GM20431 (cell line): Measurements from ENCODE around the gene FSD1L.

Source experiments
- in situ Hi-C: fragments of 300-500 bp; cut with MseI, MboI; formaldehyde crosslinking; loops from one replicate; pipeline ENCODE4 v1.15.0; 2020; ENCODE audit warnings: low sequenced_read_pairs; ENCODE audit not compliant: unreplicated experiment

Gene FSD1L

DNA sequence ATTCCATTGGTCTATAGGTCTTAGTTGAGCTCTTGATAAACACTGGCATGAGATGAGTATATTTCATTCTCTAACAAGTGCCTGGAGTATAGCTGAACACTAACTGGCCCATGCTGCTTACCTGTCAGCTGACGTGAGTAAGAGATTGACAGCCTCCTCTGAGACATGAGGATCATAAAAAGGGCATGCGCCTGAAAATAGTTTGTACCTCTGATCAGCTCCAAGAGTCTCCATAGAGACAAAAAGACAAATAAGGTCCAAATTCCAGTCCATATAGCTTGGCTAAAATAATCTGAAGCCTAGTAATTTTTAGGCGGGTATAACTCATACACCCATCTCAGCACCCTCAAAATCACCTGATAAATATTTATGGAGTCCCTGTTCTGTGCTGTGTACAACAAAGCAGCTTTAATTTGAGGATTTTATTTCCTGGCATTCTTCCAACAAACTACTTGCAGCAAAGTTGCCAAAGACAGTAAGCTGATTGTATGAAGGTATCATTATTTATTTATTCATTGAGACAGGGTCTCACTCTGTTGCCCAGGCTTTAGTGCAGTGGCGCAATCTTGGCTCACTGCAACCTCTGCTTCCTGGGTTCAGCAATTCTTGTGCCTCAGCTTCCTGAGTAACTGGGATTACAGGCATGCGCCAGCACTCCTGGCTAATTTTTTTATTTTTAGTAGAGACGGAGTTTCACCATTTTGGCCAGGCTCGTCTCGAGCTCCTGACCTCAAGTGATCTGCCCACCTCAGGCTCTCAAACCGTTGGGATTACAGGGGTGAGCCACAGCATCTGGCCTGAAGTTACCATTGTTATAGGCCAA, 16.2 kb upstream of the FSD1L start:
- in situ Hi-C loops: loop anchor here (25.0 kb wide), 1 partner anchor 256 kb away; the partner anchor contains the start of gene TMEM38B

DNA sequence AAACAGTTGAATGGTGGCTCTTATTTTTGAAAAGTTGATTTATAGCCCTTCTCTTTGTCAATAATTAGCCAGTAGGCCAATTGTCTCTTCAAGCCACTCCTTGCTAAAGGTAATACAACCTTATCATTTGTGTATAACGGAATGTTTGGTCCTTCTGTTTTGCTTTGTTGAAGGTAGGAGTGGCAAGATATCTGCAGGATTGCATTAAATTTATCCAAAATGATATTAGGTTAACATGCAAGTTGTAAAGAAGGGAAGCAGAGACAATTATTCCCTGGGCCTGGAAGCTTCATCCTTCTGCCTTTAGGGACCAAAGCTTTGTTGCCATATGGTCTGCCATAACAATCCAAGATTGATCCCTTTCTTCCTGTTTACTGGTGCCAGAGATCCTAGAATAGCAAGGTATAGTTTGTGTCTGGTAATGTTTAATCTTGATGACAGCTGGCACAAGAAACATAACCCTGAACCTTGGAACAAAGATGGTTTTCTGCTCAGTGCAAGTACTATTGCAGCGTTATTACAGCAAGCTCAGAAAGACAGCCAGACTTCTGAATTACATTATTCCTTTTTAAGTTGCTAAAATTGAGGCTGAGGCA, 15.5 kb upstream of the FSD1L start:
- in situ Hi-C loops: loop anchor here (25.0 kb wide), 1 partner anchor 255 kb away; the partner anchor contains the start of gene TMEM38B

DNA sequence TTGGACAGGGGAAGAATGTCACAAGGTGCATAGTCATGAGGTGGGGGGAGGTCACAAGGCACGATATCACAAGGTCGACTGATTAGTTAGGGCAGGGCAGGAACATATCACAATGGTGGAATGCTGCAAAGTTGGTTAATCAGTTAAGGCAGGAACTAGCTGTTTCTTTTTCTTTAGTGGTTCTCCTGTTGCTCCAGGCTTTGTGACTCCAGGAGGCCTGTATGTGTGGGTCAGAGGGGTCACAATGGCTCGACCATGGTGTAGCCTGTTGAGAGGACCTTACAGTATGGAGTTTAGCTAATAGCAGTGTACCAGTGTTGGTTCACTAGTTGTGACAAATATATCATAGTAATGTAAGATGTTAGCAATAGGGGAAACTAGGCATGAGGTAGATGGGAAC, 12.4 kb upstream of the FSD1L start:
- in situ Hi-C loops: loop anchor here (25.0 kb wide), 1 partner anchor 252 kb away; the partner anchor contains the start of gene TMEM38B

DNA sequence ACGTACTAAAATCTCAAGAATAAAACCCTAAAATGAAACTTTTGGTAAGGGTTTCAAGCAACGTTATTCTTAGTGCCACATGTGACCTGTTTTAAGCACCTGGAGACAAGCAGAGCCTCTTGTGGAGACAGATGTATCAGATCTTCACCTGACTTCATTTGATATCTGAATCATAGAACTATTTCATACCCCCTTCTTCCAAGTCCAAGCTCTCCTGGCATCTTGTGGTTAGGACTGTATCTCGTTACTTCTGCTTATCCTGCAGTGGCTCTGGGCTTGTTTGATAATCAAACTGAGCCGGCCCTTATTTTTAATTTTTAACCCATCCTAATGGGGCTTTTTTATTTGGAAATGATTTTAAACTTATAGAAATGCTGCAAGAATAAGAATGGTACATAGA, 11.1 kb upstream of the FSD1L start:
- in situ Hi-C loops: loop anchor here (25.0 kb wide), 1 partner anchor 251 kb away; the partner anchor contains the start of gene TMEM38B

DNA sequence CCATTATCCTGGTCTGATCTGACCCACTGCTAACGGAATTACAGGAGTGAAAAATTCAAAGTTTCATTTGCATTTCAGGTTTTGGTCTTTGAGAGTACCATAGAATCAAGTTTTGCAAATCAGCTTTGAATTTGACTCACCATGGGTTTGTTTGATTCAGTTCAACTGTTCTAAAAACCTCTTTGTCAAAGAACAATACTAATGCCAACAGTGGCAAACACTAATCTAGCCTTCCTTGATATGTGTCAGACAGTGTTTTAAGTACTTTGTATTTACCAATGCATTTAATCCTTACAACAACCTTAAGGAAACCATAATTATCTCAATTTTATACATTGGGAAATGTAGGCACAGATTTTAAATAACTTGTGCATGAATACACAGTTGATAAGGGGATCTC, 10.1 kb upstream of the FSD1L start:
- in situ Hi-C loops: loop anchor here (25.0 kb wide), 1 partner anchor 250 kb away; the partner anchor contains the start of gene TMEM38B

DNA sequence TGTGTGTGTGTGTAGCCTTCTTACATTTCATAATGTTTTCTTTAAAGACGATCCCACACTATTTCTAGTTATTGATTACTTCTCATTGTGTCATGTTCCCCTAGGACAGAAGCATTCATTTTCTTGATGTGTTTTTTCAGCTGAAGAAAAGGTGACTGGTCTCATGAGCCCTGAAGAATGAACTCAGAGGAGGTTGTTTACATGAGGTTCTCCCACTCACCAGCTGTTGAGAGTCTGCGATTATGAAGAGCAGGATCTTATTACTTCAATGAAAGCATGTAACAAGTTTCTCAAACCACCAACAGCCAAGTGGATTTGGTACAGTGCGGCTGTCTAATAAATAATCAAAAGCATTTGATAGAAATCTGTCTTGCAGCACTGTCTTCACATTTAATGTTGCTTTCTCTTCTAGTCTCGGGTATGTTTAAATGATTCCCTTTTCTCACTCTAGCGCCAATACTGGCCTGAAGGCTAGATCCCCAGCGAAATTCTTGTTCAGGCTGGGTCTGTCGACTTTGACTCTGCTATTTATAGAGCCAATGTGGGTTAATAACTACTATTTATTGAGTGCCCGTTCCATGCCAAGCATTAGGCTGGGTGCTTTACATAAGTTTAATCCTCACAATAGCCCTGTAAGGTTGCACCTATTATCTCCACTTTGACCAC, 9.6 kb upstream of the FSD1L start:
- in situ Hi-C loops: loop anchor here (25.0 kb wide), 1 partner anchor 249 kb away; the partner anchor contains the start of gene TMEM38B

DNA sequence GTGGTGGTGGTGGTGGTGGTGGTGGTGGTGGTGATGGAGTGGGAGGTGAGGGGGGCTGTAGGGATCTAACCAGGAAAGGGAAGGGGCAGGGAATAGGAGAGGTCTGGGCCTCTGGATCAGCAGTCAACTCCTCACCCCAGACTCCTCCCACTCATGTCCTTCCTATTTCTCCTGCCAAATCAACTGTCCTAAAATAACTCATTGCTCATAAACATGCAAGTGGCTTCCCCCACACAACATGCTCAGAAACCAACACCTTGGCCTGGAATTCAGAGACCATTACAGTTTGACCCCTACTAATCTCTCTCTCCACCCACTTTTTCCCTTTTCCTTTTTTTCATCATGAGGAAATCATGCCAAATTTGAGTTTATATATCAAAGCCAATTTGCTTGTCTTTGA, 8.4 kb upstream of the FSD1L start:
- in situ Hi-C loops: loop anchor here (25.0 kb wide), 1 partner anchor 248 kb away; the partner anchor contains the start of gene TMEM38B

DNA sequence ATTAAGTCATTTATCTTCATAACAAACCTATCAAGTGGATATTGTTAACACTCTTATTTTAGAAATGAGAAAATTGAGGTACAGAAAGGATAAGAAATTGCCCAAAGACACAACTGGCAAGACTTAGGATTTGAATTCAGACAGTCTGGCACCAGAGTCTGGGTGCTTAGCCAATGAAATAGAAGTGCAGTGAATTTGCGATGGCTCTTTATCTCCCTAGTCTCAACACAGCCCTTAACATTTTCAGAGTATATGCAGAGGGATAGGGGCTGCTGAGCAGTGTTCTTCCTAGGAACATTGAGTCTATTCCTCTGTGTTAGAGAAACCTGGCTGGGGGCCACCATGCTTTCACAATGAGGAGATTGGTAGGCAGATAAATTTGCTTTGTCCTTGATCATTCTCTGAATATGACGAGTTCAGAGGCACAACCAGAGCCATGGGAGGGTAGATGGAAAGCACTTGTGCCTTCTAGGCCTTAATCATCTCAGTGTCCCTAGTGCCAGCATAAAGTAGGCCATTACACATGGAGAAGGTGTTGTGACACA, 6.1 kb upstream of the FSD1L start:
- in situ Hi-C loops: loop anchor here (25.0 kb wide), 1 partner anchor 246 kb away; the partner anchor contains the start of gene TMEM38B

DNA sequence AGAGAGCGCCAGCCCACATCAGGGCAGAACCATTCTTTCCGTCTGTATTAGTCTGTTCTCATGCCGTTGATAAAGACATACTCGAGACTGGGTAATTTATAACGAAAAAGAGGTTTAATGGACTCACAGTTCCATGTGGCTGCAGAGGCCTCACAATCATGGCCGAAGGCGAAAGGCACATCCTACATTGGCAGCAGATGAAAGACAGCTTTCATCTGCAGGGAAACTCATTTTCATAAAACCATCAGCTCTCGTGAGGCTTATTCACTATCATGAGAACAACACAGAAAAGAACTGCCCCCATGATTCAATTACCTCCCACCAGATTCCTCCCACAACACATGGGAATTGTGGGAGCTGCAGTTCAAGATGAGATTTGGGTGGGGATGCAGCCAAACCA, 4.7 kb upstream of the FSD1L start:
- in situ Hi-C loops: loop anchor here (25.0 kb wide), 1 partner anchor 244 kb away; the partner anchor contains the start of gene TMEM38B

DNA sequence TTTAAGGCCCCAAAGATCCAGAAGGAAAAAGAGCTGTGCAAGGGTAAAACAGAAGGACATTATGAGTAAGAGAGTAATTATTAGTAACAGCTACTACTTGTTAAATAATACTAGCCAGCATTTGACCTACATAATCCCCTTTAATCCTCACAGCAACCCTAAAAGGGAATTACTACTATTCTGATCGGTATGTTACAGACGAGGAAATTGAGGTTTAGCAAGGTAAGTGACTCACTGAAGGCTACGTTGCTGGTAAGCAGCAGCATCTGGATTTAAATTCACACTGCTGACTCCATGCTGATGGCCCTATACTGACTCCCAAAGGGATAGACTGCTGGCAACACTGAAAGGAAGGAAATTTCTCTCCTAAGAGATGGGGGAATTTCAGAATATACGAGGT, 3.7 kb upstream of the FSD1L start:
- in situ Hi-C loops: loop anchor here (25.0 kb wide), 1 partner anchor 243 kb away; the partner anchor contains the start of gene TMEM38B

DNA sequence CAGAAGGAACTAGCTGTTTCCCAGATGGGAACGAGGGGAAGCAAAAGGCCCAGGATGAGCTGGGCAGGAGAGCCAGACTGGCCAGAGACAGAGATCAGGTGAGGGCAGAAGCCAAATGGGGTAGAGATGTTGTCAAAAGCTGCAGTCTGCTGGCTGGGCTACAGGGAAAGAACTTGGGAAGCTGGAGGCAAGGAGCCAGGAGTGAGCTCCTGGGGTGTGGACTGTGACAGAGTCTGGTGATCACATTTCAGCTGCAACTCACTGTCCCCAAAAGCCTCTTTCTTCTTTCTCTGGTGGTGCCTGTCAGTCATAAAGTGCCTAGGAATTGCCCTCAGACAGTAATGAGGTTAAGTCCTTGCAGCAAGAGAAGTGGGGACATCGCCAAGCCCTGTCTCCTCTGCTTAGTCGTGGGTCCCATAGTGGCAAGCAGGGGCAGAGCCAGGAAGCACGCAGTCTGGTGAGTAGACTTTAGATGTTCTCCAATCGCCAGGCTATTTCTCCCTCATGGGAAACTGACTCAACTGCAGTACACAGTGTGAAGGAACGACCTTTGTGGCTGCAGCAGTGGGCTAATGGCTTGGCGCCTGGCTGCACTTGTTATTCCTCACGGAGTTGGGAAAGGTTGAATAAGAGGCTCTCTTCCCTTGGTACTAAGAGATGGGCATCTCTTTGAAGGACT, 2.5 kb upstream of the FSD1L start:
- in situ Hi-C loops: loop anchor here (25.0 kb wide), 1 partner anchor 242 kb away; the partner anchor contains the start of gene TMEM38B

DNA sequence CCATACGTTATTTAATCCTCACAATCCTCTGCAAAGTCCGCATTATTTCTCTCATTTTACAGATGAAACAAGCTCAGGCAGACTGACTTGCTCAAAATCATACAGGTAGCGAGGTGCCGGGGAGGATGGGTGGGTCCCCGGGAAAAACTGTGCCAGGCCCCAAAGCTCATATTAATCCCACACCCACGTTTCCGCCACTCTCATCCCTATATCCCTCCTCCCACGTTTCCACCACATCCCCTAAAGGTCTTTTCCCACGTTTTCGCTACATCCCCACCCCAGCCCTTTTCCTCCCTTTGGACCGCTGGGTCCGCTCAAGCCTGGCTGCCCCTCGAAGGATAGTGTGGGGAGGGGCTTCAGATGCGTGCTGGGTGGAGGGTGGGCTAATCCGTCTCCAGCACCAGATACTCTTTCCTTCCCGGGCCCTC, 434 bp upstream of the FSD1L start:
- in situ Hi-C loops: loop anchor here (25.0 kb wide), 1 partner anchor 240 kb away; the partner anchor contains the start of gene TMEM38B

DNA sequence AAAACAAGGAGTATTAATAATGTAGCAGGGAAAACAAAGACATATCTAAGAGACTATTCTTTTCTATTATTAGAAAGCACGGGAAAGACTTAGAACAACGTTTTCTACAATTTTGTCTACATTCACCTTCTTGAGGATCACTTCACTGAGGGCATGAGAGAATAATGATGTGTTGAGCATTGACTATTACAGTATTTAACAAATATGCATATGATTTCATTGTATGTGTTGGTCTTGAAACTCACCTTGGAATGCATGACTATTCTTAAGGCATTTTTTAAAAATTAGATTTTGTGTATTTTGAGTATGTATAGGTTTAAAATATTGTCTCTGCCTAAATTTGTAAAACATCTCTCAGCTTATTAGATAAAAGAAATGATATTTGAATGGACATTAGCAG, 1.2 kb downstream of the FSD1L start:
- in situ Hi-C loops: loop anchor here (25.0 kb wide), 1 partner anchor 238 kb away; the partner anchor contains the start of gene TMEM38B

DNA sequence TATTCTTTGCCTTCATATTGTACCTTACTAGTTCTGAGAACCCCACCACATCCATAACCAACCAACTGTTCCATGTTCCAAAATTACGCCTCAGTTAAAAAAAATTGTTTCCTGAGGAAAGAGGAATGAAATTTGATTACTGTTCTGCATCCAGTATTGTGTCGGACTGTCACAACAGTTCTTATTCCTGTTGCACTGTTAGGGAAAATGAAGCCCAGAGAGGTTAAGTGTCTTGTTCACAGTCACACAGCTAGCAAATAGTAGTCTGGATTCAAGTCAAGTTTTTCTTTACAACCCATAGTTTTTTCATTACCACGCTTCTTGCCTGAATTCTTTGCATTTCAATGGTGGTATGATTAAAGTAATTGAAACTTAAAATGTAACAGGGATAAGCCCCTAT, 4.4 kb downstream of the FSD1L start:
- in situ Hi-C loops: no loop called here

DNA sequence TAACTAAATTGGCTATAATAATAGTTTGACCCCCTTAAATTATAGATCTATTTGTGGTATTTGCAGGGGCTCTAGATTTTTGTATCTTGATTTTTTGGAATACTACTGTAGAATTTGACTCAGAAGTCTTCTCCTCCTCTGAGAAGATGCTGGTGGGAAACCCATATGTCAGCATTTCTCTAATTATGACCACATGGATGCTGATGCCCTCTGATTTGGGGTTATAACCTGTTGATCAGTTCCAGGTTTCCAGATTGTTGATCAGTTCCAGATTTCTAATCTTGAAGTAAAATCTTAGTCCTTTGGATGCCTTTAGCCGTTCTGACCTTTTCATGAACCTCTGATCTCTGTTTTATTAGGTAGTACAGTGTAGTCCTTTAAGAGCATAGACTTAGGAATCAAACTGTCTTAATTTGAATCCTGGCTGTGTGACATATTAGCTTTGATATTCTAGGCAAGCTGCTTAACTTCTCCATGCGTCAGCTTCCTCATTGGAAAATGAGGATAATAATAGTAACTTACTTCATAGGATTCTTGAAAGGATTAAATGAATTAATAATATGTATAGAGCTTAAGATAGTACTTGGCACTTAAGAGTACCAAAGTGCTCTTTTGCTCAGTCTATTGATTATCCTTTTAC, 8.1 kb downstream of the FSD1L start:
- in situ Hi-C loops: no loop called here

DNA sequence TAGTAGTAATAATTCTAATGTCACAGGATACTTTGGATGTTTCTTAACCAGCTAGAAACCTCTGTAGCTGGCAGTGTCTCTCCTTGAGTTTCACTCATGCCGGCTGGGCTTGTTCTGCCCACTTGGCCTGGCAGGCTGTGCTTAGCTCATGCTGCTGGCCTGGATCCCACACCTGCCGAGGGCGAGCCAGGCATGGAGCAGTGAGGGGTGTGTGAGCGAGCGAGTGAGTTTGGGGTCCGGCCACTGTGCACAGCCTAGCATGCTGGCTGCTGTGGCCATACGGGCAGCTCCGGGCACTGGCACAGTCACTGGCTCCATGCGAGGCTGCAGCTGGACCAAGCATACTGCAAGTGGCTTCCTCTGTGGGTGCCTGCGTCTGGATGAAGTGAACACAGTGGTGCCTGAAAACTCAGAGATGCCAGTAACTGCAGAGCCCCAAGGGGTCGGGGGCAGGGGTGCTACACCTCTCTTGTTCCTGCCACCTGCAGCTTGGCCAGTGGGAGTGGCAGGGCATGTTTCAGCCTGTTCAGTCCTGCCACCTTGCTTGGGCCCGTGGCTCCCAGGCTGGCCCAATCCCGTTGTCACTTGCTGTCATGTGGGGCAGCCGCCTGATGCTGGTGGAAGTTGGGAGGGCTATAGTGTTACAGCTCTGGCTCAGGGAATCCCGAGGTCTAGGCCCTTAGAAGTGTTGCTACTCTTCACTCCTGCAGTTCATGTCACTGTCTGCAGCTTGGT, 9.9 kb downstream of the FSD1L start:
- in situ Hi-C loops: no loop called here

DNA sequence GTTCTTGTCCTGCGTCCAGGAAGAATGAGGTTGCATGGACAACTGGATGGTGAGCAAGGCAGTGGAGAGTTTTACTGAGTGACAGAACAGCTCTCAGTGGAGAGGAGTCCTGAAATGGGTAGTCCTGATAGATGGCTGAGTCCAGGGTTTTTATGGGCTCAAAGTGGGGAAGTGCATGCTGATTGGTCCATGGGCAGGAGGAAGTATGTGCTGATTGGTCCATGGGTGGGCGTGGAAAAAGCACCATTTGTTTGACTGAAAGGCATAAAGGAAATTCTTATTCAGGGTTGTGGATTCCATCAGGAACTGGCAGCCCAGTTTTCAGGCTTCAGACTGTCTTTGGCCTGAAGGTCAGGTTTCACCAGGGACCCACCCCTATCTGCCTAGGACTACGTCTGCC, 10.6 kb downstream of the FSD1L start:
- in situ Hi-C loops: no loop called here

DNA sequence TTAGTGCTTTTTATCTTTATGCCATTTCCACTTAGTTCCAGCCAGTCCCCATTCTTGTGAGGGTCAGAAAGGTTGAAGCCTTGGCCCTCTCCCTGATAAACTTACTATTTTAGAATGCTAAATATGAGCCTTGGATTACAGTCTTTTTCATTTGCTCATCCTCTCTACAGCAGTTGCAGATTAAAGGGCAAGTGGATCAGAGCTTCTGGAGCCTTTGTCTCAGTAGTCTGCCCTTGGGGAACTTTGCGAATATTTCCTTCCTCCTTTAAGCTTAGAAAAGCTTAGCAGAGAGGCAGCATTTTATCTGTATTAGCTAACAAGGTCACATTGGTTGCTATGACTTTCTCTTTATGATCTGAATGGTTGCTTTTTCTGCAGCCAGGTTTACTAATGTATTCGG, 11.5 kb downstream of the FSD1L start:
- in situ Hi-C loops: no loop called here
